ENCODE measurements around the gene SLC6A6.

DNA sequence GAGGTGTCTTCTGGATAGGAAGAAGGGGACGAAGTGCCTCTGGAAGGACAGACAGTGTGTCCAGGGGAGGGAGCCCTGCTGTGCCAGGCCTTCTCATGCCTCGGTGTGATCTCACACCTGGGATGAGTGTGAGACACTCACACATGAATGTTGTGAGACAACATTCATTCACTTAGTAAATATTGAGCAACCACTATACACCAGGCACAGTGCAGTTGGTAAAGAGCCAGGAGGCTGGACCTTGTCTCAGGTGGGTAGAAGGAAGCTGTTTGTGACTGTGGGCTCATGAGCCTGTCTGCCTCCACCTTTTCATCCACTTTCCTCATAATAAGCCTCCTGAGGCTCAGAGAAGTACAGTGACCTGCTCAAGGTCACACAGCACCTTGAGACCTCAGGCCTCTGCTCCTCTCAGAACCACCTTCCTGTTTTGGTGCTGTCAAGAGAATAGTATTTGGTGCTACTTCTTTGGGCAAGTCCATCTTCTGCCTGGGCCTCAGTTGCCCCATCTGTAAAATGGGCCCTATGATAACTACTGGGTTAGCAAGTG lies 20.9 kb downstream of the SLC6A6 start:
- TF ChIP-seq, protein P1, sequence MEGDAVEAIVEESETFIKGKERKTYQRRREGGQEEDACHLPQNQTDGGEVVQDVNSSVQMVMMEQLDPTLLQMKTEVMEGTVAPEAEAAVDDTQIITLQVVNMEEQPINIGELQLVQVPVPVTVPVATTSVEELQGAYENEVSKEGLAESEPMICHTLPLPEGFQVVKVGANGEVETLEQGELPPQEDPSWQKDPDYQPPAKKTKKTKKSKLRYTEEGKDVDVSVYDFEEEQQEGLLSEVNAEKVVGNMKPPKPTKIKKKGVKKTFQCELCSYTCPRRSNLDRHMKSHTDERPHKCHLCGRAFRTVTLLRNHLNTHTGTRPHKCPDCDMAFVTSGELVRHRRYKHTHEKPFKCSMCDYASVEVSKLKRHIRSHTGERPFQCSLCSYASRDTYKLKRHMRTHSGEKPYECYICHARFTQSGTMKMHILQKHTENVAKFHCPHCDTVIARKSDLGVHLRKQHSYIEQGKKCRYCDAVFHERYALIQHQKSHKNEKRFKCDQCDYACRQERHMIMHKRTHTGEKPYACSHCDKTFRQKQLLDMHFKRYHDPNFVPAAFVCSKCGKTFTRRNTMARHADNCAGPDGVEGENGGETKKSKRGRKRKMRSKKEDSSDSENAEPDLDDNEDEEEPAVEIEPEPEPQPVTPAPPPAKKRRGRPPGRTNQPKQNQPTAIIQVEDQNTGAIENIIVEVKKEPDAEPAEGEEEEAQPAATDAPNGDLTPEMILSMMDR (IDR thresholded peaks at IDR 0.05; ENCODE audit: insufficient read depth, low read depth, low read length): no peak
- TF ChIP-seq EZH2 (IDR thresholded peaks at IDR 0.05; ENCODE audit: insufficient read depth, low read length): no peak

All from astrocyte (in vitro differentiated cells and primary cell).